ENCODE results near the gene DBH. TPM values are rescaled to one million over a fixed set of nuclear protein-coding genes. Genes with fewer than 3 reads are reported as not detected.

Gene DBH
- total RNA-seq, 1 experiment from 2014 or later, result not detected

DNA sequence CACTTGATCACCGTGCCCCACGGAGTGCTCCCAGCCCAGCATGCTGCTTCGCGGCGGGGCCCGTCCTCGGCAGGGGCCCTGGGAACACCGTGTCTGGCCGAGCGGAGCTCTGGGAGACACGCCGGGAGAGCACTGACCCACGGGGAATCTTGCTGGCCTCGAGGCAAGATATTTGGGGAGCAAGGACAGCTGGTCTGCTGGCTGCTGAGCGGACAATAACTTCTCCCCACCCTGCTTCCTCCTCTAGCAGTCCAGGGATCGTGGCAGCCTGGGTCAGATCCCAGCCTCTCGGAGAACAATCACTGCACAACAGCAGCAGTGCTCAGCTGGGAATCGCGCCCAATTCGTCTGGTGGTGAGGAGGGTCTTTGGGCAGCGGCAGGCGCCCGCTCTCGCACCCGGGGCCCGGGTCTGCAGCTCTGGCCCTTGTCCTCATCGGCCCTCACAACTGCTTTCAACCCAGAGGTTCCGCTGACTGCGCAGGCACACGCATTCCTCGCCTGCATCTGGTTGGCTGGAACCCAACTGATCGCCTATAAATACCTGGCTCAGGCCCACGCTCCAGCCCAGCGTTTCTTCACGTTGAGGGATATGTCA, 43.4 kb downstream of the DBH start:
- DNase-seq, result no peak
- H3K4me3 ChIP-seq, result no peak overlapping the region
- H3K9me3 ChIP-seq, result no peaks in the 10 kb centered on the region
- no peaks in the 10 kb centered on the region for H3K36me3 ChIP-seq
- H3K27me3 ChIP-seq, result no peaks in the 10 kb centered on the region

DNA sequence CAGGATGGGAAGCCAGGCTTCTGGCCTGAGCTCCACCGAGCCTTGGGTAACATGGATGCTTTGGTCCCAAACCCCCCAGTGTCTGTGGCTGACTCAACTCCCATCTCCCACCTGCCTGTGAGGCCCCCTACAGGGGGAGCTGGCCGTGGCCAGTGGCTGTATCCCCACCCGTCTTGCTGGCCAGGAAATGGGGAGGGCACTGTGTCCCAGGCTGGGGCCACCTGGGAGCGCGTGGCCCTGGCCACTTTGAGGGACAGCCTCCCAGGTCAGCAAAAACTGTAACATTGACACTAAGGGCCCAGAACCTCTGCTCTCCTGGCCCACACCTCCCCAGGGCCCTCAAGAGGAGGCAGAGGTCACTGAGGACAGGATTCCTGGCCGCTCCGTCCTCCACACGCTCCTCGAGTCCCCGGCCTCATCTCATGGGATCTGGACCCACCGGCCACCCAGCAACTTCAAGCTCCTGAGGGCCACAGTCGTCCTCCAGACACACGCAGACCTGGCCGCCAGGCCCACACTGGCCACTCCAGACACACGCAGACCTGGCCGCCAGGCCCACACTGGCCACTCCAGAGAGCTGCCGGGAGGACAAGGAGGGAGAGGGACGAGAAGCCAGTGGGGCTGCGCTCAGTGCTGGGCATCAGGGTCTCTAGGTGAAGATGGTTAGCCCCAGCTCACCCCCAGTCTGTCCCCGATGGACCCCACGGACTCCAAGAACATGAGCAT, 44.2 kb downstream of the DBH start:
- H3K4me3 ChIP-seq, result no peak overlapping the region
- H3K27me3 ChIP-seq, result no peaks in the 10 kb centered on the region
- no peak for DNase-seq
- no peaks in the 10 kb centered on the region for H3K36me3 ChIP-seq
- no peaks in the 10 kb centered on the region for H3K9me3 ChIP-seq

DNA sequence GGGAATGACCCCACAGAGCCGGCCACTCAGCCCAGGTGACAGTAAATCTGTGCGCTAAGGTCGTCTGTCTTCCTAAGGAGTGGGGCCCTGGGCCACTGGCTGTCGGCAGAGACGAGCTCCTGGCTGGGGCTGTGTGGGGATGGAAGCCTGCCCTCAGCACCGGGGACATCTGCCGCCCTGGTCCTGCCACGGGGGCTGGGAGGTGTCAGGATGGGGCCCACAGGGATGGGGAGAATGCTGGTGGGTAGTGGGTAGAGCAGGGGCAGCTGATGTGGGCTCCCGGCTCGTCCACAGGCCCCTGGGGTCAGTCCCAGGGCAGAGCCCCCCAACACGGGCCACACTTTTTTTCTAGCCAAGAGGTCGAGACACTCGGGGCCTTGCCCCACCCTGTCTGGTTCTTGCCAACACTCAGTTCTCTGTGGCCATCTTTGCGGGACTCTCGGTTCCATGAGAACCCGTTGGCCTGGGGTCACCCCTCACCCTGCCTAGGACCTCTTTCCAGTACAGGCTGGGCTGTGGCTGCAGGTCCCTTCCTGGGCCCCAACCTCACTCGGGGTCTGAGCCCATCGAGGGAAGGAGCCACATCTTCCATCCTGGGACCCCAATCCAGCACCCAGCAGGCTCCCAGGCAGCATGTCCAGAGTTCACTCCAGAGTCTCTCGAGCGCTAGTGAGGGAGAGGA, 45.0 kb downstream of the DBH start:
- DNase-seq, result no peak
- H3K36me3 ChIP-seq, result no peaks in the 10 kb centered on the region
- no peaks in the 10 kb centered on the region for H3K9me3 ChIP-seq
- H3K4me3 ChIP-seq, result no peak overlapping the region
- H3K27me3 ChIP-seq, result no peaks in the 10 kb centered on the region

DNA sequence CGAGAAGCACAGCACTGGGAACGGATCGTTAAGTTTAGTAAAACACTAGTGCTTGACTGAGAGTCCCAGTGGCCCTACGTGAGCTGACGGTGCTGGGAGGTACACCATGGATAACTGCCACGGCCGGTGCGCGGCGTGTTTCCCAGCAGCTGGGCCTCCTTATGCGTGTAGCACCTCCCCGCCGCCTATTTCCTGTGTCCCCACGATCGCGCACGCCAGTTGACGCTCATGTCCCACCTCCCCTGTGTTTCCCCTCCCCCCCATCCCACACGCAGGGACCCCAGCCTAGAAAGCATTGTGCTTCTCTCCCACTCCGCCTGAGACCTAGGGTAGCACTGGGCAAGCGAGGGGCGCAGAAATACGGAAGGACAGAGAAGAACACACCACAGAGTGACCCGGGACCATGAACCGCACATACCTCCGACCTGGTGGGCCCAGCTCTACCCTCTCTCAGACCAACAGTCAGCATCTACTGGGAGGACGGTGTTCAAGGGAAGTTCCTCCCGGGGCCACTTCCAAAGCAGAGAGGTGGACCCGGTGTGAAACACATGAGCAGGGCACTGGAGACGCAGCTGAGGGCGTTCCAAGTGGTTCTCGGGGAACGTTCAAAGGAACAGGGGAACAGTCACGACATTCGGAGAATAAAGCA, 45.6 kb downstream of the DBH start:
- DNase-seq, result no peak
- H3K4me3 ChIP-seq, result no peak overlapping the region
- no peaks in the 10 kb centered on the region for H3K36me3 ChIP-seq
- no peaks in the 10 kb centered on the region for H3K27me3 ChIP-seq
- no peaks in the 10 kb centered on the region for H3K9me3 ChIP-seq

DNA sequence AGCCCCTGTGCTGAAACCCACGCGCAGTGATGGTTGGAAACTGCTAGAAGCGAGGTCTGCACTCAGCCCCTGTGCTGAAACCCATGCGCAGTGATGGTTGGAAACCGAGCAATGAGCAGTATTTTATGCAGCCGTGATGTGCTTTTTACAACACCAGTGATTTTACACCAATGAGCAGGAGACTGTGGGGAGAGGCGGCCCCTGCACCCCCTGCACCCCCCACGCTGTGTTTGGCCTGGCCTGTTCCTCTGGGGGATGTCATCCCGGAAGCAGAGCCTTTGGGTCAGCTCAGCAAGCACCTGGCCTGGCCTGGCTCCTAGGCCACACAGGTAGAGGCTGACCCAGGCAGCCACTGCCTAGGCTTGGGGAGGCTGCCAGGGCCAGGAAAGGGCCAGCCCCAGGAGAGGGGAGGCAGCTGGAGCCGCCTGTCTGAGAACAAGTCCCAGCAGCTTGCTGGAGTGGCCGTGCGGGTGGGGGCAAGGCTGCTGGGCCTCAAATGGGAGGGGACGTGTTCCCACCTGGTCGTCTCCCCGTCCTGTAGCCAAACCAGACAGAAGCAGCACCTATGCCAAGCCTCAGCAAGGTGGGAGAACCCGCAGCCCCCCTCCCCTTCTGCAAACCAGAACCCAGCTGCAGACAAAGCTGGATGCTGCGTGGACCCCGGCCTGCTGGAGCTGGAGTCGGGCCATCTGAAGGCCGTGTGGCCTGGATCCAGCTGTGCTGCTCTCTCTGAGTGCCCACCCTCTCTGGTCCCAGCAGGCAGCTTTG, 46.8 kb downstream of the DBH start:
- Histone ChIP-seq H3K27me3 (no peaks in the 10 kb centered on the region), H3K36me3 (no peaks in the 10 kb centered on the region), H3K9me3 (no peaks in the 10 kb centered on the region), H3K4me3 (no peak overlapping the region)
- DNase-seq, result no peak

DNA sequence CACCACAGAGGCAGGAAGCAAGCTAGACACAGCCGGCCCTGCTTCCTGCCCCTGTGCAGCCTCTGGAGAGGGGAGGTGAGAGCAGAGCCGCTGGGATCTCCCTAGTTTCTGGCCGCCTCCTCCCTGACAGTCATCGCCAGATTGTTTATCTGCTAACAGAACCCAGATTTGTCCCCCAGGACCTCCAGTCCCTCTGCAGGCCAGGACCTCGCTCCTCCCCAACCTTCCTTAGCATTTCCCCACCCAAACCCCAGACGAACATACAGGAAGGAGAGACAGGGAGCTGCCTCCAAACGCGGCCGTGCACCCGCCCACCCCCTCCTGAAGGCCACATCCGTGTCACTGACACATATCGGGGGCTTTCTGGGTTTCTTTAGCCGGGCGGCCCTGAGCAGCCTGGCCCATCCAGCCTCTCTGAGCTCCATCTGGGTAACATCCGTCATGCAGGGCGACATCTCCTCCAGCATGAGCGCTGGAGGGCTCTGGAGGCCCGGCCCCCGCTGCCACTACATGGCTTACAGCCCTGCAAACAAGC, 47.5 kb downstream of the DBH start:
- DNase-seq, result no peak

DNA sequence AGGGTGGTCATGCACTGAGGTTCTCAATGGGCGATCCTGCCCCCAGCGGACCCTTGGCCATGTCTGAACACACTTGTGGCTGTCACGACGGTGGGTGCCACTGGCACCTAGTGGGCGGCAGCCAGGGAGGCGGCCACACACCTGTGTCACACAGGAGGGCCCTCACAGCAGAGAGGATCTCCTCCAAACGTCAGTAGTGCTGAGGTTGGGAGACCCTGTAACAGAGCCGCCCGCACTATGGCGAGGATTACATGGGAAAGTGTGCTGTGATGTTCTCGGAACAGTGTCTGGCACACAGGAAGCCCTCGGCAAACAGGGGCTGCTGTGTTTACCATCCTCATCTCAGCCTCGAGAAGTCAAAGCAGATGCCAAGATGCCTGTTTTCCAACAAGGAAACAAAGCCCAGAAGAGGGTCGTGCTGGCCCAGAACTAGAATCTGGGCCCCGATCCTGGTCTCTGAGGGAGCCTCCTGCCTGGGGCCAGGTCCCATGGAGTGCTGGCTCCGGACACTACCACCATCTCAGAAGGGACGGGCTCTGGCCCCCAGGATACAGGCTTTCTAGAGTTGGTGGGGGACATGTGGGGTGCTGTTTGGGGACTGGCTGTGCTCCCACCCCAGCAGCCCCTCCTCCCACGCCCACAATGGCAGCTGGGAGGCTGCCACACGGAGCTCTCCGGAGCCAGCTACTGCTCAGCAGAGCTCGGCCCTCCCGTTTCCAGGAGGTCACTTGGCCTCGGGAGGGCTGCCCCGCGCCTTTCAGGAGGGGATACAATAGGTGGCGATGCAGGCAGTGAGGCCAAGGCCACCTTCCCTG, 48.2 kb downstream of the DBH start:
- H3K36me3 ChIP-seq, result no peaks in the 10 kb centered on the region
- DNase-seq, result no peak
- H3K9me3 ChIP-seq, result no peaks in the 10 kb centered on the region
- H3K4me3 ChIP-seq, result no peak overlapping the region
- no peaks in the 10 kb centered on the region for H3K27me3 ChIP-seq

More for the DNA sequence above, 47.5 kb downstream of the DBH start:
- Histone ChIP-seq H3K4me3 (no peak overlapping the region), H3K27me3 (no peaks in the 10 kb centered on the region), H3K36me3 (no peaks in the 10 kb centered on the region), H3K9me3 (no peaks in the 10 kb centered on the region)

DNA sequence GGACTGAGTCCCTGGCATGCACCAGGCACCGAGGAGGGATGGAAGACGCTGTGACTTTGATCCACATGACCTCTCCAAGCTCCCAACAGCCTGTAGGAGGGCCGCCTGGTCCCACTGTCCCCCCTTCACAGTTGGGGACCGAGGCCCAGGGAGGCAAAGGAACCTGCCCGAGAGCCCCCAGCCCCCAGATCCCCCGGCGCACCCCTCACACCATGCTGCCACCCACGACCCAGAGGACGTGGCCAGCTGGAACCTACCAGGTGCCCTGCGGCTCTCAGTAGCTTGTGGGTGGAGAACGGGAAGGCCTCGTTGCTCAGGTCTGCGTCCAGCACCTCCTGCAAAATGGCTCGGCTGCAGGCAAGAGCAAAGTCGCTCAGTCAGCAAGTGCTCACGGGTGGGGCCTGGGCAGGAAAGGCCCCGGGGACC, 48.8 kb downstream of the DBH start:
- no peaks in the 10 kb centered on the region for H3K9me3 ChIP-seq
- no peak overlapping the region for H3K4me3 ChIP-seq
- H3K27me3 ChIP-seq, result no peaks in the 10 kb centered on the region
- H3K36me3 ChIP-seq, result no peaks in the 10 kb centered on the region
- no peak for DNase-seq

DNA sequence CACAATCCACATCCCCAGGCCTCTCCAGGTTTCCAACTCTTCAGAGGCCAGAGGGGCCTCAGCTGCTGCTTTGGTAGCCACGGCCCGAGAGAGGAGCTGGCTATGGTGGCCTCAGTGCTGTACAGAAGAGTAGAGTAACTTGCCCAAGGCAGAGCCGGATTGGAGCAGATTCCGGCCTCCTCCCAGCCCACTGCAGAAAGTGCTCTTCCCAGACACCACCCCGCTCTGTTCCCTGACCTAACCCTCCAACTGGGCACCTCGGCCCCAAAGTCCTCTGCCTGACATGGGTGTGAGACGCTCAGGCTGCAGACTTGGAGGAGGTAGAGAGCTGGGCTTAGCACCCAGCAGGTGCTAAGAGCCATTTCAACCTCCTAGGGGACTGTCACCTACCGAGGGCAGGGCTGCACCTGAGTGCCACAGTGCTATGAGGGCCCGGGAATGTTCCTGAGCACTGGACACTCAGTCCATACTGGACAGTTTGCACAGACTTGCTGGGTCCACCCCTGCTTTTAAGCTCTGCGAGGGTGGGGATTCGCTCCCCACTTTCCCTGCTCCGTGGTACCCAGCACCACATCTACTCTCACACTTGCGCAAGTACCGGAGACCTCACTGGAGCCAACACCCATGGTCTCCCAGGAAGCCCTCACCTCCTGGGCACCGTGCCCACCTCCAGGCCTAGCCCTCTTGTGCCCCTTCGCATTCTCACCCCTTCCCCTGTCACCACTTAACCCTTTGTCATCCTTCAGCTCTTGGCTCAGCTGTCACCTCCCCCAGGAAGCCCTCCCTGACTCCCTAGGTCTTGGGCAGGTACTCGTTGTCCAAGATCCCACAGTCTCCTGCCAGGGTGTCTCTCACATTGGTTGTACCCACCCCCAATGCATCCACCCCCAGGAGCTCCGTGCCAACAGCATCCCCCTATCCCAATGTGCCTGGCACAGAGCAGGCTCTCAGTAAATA, 49.8 kb downstream of the DBH start:
- no peaks in the 10 kb centered on the region for H3K9me3 ChIP-seq
- H3K4me3 ChIP-seq, result no peak overlapping the region
- DNase-seq, result no peak
- H3K36me3 ChIP-seq, result no peaks in the 10 kb centered on the region
- H3K27me3 ChIP-seq, result no peaks in the 10 kb centered on the region

DNA sequence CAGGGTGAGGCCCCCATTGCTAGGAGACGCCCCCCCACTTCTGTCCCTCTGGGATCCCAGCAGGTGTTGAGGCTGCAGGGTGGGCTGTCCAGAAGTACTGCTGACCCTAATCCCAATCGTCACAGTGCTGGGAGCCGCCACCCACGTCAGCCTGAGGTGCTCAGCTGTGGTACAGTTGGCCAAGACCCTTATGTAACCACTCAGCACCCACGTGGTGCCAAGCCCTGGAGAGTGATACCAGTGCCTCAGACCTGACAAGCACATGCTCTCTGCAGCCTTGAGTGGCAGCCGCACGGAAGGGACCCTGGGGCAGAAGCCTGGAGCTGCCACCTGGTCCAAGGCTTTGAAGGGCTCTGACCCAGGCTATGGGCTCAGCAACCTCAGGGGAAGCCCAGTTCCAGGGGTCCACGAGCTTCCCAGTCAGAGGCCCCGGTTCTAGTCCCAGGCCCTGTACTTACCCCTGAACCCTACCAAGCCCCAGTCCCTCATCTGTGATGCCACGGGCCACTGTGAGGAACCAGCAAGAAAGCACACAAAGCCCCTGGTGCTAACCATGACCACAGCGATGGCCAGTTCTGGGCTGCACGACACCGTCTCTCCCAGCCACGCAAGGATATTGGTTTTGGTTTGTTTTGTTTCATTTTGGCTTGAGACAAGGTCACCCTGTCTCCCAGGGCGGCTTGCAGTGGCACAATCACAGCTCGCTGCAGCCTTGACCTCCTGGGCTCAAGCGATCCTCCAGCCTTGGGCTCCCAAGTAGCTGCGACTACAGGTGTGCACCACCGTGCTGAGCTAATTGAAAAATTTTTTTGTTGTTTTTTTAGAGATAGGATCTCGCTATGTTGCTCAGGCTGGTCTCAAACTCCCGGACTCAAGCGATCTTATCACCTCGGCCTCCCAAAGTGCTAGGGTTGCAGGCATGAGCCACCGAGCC, 50.7 kb downstream of the DBH start:
- Histone ChIP-seq H3K4me3 (no peak overlapping the region), H3K36me3 (no peaks in the 10 kb centered on the region), H3K27me3 (no peaks in the 10 kb centered on the region), H3K9me3 (no peaks in the 10 kb centered on the region)
- DNase-seq, result no peak

DNA sequence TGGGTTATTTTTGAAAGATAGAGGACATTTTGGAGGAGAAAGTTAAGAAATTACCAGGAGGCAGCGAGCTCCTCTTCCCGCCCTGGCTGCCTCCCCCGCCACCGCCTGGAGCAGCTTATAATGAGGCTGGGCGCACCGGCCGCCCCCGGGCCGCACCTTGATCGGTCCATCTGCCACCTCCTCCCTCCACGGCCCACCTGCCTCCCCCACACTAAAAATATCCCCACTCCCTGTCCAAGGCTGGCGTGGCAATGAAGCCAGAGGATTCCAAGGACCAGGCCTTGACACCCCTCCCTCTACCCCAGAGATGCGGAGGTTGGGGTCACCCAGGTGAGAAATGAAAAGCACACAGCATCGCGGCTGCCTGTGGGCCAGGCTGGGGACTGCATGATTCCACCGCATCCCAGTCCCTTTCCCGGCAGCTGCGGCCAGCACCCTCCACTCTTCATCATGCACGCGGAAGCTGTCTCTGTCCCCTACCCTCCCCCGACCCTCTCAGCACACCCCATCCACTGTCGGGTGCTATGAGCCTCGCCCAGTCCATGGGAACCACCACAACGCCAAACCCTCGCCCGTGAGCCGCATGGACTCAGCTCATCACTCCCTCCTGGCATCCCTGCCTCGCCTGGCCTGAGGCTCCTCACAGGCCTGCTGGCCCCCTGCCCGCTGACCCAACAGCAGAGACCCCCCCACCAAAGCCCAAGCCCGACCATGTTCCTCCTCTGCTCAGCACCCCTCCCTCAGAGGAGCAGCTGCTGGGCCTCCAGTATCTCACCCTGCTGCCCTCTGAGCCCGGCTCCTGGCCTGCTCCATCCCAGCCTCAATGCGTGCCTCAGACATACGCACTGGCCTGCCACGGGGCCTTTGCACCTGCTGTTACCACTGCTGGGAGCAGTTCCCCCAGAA, 51.9 kb downstream of the DBH start:
- no peak for DNase-seq
- no peaks in the 10 kb centered on the region for H3K36me3 ChIP-seq
- no peaks in the 10 kb centered on the region for H3K9me3 ChIP-seq
- H3K27me3 ChIP-seq, result no peaks in the 10 kb centered on the region
- no peak overlapping the region for H3K4me3 ChIP-seq

DNA sequence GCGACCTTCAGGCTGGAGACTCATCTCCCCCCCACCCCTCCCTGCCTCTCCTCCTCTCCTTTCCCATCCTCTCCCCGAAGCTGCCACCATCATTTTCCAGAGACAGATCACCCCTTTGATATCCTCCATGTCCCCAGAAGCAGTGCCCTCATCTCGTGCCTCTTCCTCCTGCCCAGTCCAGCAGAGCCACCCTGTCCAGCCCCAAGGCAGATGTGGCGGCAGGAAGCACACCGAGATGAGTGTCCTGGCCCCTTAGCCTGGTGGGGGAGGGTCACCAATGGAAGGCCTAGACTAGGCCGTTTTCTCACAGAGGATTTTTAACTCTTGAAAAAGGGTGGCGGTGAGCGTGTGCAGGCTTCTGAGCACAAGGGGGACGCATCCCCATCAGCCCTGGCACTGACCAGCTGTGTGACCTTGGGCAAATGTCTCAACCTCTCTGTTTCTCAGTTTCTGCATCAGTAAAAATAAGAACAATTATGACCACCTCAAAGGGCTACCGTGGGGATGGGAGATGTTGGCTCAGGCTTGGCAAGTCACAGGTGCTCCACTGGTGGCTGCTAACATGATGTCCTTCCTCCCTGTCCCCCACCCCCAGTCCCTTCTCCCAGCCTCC, 53.1 kb downstream of the DBH start:
- H3K36me3 ChIP-seq, result no peaks in the 10 kb centered on the region
- H3K9me3 ChIP-seq, result no peaks in the 10 kb centered on the region
- DNase-seq, result no peak

DNA sequence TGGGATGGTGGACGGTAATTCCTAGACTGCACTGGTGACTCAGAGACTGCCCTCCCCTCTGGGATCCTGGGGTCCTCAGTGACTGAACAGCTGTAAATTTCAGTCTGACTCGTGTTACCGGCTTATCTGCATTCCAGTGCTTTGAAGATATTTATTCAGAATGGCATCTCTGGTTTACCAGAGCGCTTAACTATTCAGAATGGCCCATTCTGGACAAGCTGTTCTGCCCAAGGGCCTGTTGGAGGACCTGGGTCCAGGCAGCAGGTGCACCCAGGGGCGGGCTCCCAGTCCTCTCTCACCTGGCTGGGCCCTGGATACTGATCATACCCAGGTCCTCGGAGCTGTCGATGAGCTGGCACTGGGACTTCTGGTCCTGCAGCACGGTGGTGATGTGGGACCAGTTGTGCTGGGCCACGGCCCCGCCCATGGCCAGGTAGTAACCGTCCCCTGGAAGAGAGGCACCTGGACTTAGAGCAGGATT, 54.0 kb downstream of the DBH start:
- no peaks in the 10 kb centered on the region for H3K27me3 ChIP-seq
- H3K4me3 ChIP-seq, result no peak overlapping the region
- no peak for DNase-seq
- no peaks in the 10 kb centered on the region for H3K9me3 ChIP-seq
- H3K36me3 ChIP-seq, result no peaks in the 10 kb centered on the region

More for the DNA sequence above, 53.1 kb downstream of the DBH start:
- Histone ChIP-seq H3K27me3 (no peaks in the 10 kb centered on the region), H3K4me3 (no peak overlapping the region)
